Measurements from ENCODE around the gene PRDX5.
"Not testable (repeated sequence)": the region's sequence is repeated elsewhere in the genome, so short reads cannot be mapped to it uniquely, and the experiment has no call there.

Gene PRDX5

DNA sequence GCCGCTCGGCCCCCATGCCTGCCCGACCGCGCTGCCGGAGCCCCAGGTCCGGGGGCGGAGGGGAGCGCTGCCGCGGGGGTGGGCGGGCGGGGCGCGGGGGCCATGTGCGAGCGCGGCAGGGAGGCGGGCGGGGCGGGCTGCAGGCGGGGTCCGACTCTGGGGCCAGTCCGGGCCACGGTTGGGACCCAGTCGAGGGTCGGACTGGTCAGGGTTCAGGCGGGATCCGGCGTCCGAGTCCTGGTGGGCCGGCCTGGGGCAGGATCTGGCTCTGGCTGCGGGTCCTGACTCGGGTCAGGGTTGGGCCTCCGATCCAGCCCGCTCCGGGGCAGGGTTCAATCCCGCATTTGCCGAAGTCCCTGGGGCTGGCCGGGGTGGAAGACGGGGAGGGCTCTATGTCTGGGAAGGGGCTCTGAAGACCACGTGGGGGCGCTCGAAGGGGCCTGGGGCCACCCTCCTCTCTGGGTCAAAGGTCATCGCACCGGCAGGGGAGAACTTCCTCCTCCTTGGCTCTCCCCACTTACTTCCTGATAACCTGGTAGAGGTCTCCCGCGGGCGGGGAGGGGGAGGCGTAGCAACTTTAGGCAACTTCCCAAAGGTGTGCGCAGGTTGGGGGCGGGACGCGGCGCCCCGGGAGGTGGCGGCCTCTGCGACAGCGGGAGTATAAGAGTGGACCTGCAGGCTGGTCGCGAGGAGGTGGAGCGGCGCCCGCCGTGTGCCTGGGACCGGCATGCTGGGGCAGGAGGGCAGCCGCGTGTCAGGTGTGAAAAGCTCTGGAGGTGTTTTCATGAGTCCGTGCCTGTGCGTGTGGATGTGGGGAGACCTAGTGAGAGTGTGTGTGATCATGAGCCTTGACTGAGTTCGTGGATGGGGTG lies 12.0 kb upstream of the PRDX5 start:
- DNase-seq (ENCODE audit: low read depth in 2 of 2): peak; percentile 52 to 59

DNA sequence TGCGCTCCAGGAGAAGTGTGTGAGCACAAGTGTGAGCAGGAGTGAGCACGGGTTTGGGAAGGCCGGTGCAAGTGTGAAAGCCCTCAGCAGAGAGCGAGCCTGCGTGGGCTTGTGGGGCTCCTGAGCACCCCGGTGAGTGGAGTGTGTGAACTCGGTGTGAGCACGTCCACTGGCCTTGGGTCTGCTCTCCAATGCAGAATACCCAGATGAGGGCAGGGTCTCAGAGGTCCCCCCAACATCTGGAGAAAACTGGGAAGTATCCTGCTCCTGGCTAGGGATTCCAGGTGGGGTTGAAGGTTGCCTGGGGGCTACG lies 11.4 kb upstream of the PRDX5 start:
- DNase-seq (ENCODE audit: low read depth in 2 of 2): no peak

DNA sequence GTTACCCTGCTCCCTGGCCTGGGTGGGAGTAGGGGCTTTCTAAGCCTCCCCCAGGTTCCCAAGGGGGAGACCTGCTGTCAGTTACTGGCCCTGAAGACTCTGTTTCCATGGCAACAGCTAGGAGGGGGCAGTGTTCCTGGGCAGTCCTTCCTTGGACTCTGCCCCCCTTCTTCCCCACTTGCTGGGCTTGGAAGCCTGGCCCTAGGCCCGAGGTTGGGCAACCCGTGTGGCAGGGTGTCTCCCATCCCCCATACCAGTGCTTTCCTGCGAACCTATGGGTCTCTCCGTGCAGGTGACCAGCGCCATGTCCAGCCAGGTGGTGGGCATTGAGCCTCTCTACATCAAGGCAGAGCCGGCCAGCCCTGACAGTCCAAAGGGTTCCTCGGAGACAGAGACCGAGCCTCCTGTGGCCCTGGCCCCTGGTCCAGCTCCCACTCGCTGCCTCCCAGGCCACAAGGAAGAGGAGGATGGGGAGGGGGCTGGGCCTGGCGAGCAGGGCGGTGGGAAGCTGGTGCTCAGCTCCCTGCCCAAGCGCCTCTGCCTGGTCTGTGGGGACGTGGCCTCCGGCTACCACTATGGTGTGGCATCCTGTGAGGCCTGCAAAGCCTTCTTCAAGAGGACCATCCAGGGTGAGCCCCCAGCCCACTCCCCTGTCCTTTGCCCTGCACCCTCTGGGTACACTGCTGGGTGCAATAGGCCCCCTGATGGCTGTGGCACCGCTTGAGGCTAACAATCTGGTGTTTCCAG lies 10.9 kb upstream of the PRDX5 start:
- DNase-seq (ENCODE audit: low read depth in 2 of 2): no peak

- DNase-seq (ENCODE audit: low read depth in 2 of 2): not testable (repeated sequence)
Measured at GRCh38 chr11:64307795-64308194, 10.1 kb upstream of the PRDX5 start.

DNA sequence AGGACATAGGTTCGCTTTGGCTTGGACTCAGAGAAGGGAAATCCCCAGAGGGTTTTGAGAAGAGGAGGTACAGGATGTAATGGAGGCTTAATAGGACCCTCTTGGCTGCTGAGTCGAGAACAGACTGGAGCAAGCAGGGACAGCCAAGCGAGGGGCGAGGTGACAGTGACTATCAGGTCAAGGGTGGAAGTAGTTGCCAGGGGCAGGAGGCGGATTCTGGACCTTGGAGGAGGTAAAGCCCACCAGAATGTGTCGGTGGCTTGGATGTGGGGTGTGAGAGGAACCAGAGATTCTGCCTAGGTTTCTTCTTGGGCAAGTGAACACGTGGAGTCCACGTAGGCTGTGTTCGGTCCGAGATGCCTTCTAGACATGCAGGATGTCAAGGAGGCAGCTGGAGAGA lies 5.0 kb upstream of the PRDX5 start:
- DNase-seq (ENCODE audit: low read depth in 2 of 2): no peak

DNA sequence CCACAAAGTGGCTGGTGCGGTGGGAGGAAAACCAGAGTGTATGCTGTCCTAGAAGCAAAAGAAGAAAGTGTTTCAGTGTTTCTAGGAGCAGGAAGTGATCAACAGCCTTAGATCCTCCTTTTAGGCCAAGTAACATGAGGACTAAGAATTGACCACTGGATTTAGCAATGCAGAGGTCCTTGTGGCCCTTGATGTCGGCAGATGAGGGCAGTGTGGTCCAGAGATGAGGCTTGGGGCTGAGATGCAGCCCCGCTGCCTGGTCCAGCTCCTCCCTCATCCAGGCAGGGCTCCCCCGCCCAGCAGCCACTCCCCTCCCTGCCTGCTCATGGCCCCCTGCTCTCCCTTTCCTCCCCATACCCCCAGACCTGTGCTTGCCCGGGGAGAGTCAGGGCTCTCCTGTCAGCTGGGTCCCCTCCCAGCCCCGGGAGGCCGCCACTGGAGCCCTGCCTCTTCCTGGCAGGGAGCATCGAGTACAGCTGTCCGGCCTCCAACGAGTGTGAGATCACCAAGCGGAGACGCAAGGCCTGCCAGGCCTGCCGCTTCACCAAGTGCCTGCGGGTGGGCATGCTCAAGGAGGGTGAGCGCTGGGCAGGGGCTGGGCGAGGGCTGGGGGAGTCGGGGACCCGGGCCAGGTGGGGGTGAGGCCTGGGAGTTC lies 4.3 kb upstream of the PRDX5 start:
- DNase-seq (ENCODE audit: low read depth in 2 of 2): no peak

- DNase-seq (ENCODE audit: low read depth in 2 of 2): no peak
Measured at GRCh38 chr11:64314146-64314804, 3.6 kb upstream of the PRDX5 start.

DNA sequence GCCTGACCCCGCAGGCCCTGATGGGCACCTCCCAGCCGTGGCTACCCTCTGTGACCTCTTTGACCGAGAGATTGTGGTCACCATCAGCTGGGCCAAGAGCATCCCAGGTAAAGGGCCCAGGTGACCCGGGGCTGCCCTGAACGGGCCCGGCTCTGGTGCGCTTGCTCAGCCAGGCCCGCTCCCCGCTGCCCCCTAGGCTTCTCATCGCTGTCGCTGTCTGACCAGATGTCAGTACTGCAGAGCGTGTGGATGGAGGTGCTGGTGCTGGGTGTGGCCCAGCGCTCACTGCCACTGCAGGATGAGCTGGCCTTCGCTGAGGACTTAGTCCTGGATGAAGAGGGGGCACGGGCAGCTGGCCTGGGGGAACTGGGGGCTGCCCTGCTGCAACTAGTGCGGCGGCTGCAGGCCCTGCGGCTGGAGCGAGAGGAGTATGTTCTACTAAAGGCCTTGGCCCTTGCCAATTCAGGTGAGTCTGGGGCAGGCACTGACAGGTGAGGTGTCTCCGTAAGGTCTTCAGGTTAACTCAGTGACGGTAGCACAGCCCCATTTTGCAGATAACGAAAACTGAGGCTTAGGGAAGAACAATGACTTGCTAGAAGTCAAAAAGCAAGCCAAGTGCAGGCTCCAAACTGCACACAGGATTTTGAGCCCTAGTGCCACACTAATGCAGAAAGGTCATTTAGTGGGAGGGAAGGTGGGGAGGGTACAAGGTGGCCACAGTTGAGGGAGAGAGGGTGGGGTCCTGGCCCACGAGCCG lies 2.9 kb upstream of the PRDX5 start:
- no peak for DNase-seq (ENCODE audit: low read depth in 2 of 2)

DNA sequence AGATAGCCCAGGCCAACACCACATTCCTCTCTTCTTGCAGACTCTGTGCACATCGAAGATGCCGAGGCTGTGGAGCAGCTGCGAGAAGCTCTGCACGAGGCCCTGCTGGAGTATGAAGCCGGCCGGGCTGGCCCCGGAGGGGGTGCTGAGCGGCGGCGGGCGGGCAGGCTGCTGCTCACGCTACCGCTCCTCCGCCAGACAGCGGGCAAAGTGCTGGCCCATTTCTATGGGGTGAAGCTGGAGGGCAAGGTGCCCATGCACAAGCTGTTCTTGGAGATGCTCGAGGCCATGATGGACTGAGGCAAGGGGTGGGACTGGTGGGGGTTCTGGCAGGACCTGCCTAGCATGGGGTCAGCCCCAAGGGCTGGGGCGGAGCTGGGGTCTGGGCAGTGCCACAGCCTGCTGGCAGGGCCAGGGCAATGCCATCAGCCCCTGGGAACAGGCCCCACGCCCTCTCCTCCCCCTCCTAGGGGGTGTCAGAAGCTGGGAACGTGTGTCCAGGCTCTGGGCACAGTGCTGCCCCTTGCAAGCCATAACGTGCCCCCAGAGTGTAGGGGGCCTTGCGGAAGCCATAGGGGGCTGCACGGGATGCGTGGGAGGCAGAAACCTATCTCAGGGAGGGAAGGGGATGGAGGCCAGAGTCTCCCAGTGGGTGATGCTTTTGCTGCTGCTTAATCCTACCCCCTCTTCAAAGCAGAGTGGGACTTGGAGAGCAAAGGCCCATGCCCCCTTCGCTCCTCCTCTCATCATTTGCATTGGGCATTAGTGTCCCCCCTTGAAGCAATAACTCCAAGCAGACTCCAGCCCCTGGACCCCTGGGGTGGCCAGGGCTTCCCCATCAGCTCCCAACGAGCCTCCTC lies 2.0 kb upstream of the PRDX5 start:
- not testable (repeated sequence) for DNase-seq (ENCODE audit: low read depth in 2 of 2)

DNA sequence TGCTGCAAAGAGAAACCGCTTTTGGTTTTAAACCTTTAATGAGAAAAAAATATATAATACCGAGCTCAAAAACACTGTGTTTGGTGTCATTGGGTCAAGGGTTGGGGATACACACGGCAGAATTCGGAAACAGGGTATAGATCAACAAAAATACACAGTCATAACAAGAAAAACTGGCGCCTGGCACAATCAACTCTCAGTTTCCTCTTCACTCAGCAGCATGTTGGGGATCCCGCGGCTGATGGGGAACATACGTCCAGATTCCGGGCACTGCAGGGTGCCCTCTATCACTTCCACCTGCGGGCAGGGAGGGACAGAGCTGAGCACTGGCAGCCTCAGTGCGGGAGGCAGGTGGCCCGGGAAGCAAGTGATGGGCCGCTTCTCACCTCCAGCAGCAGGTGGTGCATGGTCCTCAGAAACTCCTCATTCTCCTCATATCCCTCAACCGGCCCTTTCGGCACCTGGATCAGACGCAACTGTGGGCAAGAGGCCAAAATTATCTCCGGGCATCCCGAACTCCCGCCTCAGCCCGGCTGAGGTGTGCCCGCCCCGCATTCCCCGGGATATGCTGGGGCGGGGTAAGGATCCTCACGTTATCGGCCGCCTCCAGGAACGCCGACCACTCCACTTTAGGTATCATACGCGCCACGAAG lies 1.1 kb upstream of the PRDX5 start:
- no peak for DNase-seq (ENCODE audit: low read depth in 2 of 2)

DNA sequence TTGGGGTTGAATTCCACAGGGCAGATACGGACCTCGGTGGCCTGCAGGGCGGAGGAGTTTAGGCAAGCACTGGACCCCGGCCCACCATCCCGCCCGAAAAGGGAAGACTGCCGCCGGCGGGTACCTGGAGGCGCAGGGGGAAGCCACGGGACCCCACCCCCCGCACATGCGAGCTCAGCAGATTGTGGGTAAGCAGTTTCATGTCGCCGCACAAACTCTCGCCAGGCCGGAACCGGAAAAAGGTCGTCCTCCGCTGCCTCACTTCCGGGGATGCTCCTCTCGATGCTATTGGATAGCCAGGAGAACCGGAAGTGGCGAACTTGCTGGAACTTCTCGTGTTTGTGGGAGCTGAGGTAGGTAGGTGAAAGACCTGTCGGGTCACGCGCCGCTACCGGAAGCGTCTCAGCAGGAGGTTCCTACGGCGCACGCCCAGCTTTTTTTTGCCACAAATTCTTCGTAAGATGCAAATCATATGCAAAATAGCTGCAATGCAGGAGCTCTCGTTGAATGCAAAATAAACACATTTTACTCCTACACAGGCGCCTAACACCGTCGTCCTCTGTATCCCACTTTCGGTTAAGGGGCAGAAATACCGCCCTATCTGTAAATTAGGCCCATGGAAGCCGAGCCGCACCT lies 478 bp upstream of the PRDX5 start, which contains the start of gene TRMT112:
Gene TRMT112 (minus strand): TSS at position 235 of the 636 bp plus-strand sequence. CDS start 33 bp downstream, at position 202.
- peak; percentile 92 to 97 for DNase-seq (ENCODE audit: low read depth in 2 of 2)

DNA sequence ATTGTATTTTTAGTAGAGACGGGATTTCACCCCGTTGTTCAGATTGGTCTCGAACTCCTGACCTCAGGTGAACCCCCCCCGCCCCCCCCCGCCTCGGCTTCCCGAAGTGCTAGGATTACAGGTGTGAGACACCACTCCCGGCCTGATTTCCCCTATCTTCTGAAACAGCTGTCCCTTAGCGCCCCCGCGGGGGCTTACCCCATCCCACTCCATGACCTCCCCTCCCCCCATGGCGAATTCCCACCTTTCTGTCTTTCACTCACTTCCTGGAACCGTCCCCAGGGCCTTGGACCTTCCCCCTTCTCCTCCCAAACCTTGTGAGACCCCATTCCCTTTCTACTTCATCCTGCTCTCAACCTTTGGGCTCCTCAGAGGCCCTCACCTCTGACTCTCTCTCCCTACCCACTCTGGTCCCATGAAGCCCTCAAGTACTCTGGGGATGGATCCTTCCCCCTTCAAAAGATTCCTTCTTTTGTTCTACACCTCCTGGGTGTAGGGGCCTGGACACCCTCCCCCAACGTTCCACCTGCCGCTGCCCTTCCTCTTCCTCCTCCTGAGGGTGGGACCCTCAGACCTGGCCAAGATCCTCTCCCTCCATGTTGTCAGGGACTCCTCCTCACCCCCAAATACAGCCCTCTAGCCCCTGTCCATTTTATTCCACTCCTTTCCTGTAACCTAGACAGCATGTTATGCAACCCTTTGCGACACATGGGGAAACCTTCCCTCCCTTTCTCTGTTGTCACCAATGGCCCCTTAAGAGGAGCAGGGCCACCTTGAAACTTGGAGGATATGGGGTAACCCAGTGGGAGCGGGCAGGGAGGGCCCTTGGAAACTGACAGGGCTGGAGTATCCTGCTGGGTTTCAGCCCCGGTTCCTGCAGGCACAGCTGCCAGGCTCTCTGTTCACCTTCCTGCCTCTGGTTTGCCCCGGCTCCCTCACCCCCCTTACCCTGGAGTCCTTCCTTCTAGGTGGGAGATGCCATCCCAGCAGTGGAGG lies 1.1 kb downstream of the PRDX5 start:
- DNase-seq (ENCODE audit: low read depth in 2 of 2): no peak

GRCh38 chr11:64320556-64320955 lies 2.6 kb downstream of the PRDX5 start:
- DNase-seq (ENCODE audit: low read depth in 2 of 2): no peak

DNA sequence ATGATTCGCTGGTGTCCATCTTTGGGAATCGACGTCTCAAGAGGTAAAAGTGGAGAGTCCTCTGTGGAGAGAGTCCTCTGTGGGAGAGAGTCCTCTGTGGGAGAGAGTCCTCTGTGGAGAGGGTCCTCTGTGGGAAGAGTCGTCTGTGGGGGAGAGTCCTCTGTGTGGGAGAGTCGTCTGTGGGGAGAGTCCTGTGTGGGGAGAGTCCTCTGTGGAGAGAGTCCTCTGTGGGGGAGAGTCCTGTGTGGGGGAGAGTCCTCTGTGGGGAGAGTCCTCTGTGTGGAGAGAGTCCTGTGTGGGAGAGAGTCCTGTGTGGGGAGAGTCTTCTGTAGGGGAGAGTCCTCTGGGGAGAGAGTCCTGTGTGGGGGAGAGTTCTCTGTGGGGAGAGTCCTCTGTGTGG lies 3.1 kb downstream of the PRDX5 start:
- DNase-seq (ENCODE audit: low read depth in 2 of 2): no peak

- DNase-seq (ENCODE audit: low read depth in 2 of 2): no peak
Measured at GRCh38 chr11:64321533-64321932, 3.6 kb downstream of the PRDX5 start.

DNA sequence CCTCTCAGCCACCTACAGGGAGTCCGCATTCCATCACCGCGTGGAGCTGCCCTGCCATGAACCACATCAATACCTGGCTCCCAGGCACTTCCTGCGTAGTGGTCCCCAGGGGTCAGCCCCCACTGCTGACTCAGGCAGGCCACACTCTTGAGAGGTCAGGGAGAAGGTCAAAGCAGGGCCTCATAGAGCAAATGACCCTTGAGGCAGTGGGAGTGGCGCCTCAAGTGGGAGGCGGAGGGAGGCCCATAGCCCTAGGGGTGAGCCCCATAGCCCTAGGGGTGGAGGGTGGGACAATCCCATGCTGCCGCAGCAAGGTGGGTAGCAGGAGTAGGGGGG lies 5.0 kb downstream of the PRDX5 start:
- no peak for DNase-seq (ENCODE audit: low read depth in 2 of 2)

GRCh38 chr11:64323373-64323772 lies 5.5 kb downstream of the PRDX5 start:
- DNase-seq (ENCODE audit: low read depth in 2 of 2): no peak

DNA sequence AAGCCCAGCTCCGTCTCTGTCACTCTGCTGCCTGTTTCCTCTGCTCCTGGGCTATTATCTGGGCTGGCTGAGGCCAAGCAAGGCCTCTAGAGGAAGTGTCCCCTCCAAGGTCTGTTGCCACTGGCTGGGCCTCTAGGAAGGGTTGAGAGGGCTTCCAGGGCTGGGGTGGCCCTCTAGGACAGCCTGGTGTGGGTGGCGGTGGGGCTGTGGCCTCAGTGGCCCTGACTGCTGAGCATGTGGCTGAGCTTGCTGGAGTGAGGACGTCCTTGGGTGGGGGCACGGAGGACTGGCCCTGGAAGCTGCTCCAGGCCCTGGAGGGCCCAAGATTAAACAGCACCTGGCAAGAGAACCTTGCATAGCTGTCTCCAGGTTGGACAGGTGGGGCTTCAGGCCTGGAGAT lies 6.1 kb downstream of the PRDX5 start:
- DNase-seq (ENCODE audit: low read depth in 2 of 2): not testable (repeated sequence)
